HFFc6 (cell line): ENCODE measurements around the gene UBAC2. TPM values are rescaled to one million over a fixed set of nuclear protein-coding genes. Genes with fewer than 3 reads are reported as not detected.

Experiments
- DNase-seq: peaks from one replicate; pipeline ENCODE4 v3.0.0-alpha.2; 2018
- H3K27ac Mint-ChIP-seq: 2 replicates; pipeline ENCODE4 v1.8.0; 2020; ENCODE audit warnings: mild to moderate bottlenecking, mixed read lengths
- H3K27me3 Mint-ChIP-seq: 2 replicates; pipeline ENCODE4 v1.8.0; 2021; ENCODE audit warnings: mild to moderate bottlenecking, moderate library complexity, mixed read lengths; ENCODE audit not compliant: insufficient read depth
- H3K36me3 Mint-ChIP-seq: 2 replicates; pipeline ENCODE4 v1.8.0; 2021; ENCODE audit warnings: low read depth, mixed read lengths
- H3K4me1 Mint-ChIP-seq: 2 replicates; pipeline ENCODE4 v1.8.0; 2020; ENCODE audit warnings: low read depth, mixed read lengths
- H3K4me3 Mint-ChIP-seq: 2 replicates; pipeline ENCODE4 v1.8.0; 2020; ENCODE audit warnings: mild to moderate bottlenecking, moderate library complexity, mixed read lengths
- H3K9me3 Mint-ChIP-seq: 2 replicates; pipeline ENCODE4 v1.8.0; 2020; ENCODE audit warnings: mild to moderate bottlenecking, mixed read lengths
- CTCF ChIP-seq: fragments of 200-600 bp; sonication (generic); IDR thresholded peaks from 2 replicates; pipeline ENCODE4 v1.5.0; 2021; ENCODE audit warnings: antibody characterized with exemption, mild to moderate bottlenecking
- long read RNA-seq: library from polyadenylated mRNA; unstranded; transcript quantifications from one replicate; pipeline ENCODE4 v2.0.0, GENCODE V29; 2019
- total RNA-seq, 6 experiments: library from RNA; stranded (reverse); fragmentation: NEBNext Ultra II Directional; extraction: Animal tissue kit (Norgen Biotek cat#: 25700); gene quantifications; 2 replicates in 1 of 6; 3 replicates in 5 of 6; pipeline ENCODE4 v1.2.3, GENCODE V29; 2021

The UBAC2 gene
- total RNA-seq = 10 to 100 TPM; 38.8 to 53.5 (median 46.4) TPM
- long read RNA-seq, transcript UBAC2-203 (9 exons, 1,375 nt) = major isoform, 73 of 99 reads
- long read RNA-seq, partial matches to known transcripts = 4 of 99 reads
- long read RNA-seq, other reads (novel, unspliced or antisense) = 20 of 99 reads

- Mint-ChIP-seq H3K27me3 (peaks cover 2% of the 10 kb centered on the region; the same call in 1 of the 2 replicates), H3K4me3 (peak within 1 kb of the TSS; percentile 89), H3K9me3 (no peaks in the 10 kb centered on the region), H3K36me3 (no peaks in the 10 kb centered on the region), H3K4me1 (peaks cover 24% of the 10 kb centered on the region), H3K27ac (peak within 1 kb of the TSS; percentile 95)
- DNase-seq = peak; percentile 88
- TF ChIP-seq CTCF = no peak; the same call in 1 of the 2 replicates
These were observed at the start of gene UBAC2 for GRCh38 chr13:99200432-99201167. UBAC2 (plus strand) TSS chr13:99200854; CDS start chr13:99200909, 55 bp downstream.

GRCh38 chr13:99151516-99151915 lies 49.1 kb upstream of the UBAC2 start:
- H3K27ac Mint-ChIP-seq = peak overlapping the region; percentile 80
- TF ChIP-seq CTCF = no peak

GRCh38 chr13:99153219-99153618 lies 47.4 kb upstream of the UBAC2 start:
- no peaks in the 10 kb centered on the region for H3K36me3 Mint-ChIP-seq
- H3K27ac Mint-ChIP-seq = no peak overlapping the region
- H3K9me3 Mint-ChIP-seq = no peaks in the 10 kb centered on the region
- peaks cover 5% of the 10 kb centered on the region for H3K27me3 Mint-ChIP-seq
- H3K4me1 Mint-ChIP-seq = peaks cover 39% of the 10 kb centered on the region
- no peak overlapping the region for H3K4me3 Mint-ChIP-seq
- no peak for DNase-seq
- no peak for TF ChIP-seq CTCF

More at GRCh38 chr13:99151516-99151915, 49.1 kb upstream of the UBAC2 start:
- Mint-ChIP-seq H3K9me3 (no peaks in the 10 kb centered on the region), H3K4me3 (peak overlapping the region; percentile 56), H3K4me1 (peaks cover 39% of the 10 kb centered on the region), H3K36me3 (no peaks in the 10 kb centered on the region), H3K27me3 (peaks cover 3% of the 10 kb centered on the region)
- peak; percentile 78 for DNase-seq

- no peaks in the 10 kb centered on the region for H3K9me3 Mint-ChIP-seq
- H3K4me1 Mint-ChIP-seq = peaks cover 43% of the 10 kb centered on the region
- no peak for DNase-seq
- H3K36me3 Mint-ChIP-seq = no peaks in the 10 kb centered on the region
- H3K27me3 Mint-ChIP-seq = peaks cover 6% of the 10 kb centered on the region
- H3K4me3 Mint-ChIP-seq = no peak overlapping the region
- no peak overlapping the region for H3K27ac Mint-ChIP-seq
- no peak for TF ChIP-seq CTCF
These were observed 46.6 kb upstream of the UBAC2 start for GRCh38 chr13:99154064-99154463.

- no peak overlapping the region for H3K27ac Mint-ChIP-seq
- H3K36me3 Mint-ChIP-seq = no peaks in the 10 kb centered on the region
- H3K4me3 Mint-ChIP-seq = no peak overlapping the region
- H3K27me3 Mint-ChIP-seq = peaks cover 9% of the 10 kb centered on the region
- DNase-seq = no peak
- peaks cover 32% of the 10 kb centered on the region for H3K4me1 Mint-ChIP-seq
- no peaks in the 10 kb centered on the region for H3K9me3 Mint-ChIP-seq
- no peak for TF ChIP-seq CTCF
These were observed 44.8 kb upstream of the UBAC2 start for GRCh38 chr13:99155821-99156220.
